ENCODE data around the gene KLF5.

KLF5 gene

DNA sequence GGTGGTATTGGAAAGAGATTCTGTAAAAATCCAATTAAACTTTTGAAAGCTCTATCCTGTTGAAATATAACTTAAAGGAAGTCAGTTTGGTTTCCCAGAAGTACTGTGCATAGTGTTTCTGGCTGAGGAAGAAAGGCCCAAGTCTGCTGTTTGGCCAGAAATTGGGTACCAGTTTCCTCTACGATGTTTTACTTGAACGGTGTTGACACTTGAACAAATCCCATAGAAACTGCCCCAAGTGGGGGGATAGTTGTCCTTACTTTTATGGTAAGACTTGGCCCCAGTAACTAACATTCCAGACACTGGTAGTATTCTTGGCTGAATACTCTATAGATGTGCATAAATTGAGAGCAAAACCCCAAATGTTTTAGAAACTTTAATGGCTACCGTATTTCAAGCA is 14.2 kb downstream of the KLF5 start:
- Histone ChIP-seq H3K4me3 (ENCODE audit: low read depth in 1 of 2, low read length in 1 of 2) (no peak overlapping the region), H3K9me3 (no peaks in the 10 kb centered on the region), H3K27me3 (no peaks in the 10 kb centered on the region), H3K36me3 (peaks cover 47% of the 10 kb centered on the region), H3K27ac (peak overlapping the region; percentile 85), H3K4me1 (ENCODE audit: control insufficient read depth in 1 of 2, insufficient read depth in 1 of 2, low read depth in 1 of 2, low read length in 1 of 2) (peaks cover 23 to 37% of the 10 kb centered on the region in 2 experiments)
- TF ChIP-seq, protein P1, sequence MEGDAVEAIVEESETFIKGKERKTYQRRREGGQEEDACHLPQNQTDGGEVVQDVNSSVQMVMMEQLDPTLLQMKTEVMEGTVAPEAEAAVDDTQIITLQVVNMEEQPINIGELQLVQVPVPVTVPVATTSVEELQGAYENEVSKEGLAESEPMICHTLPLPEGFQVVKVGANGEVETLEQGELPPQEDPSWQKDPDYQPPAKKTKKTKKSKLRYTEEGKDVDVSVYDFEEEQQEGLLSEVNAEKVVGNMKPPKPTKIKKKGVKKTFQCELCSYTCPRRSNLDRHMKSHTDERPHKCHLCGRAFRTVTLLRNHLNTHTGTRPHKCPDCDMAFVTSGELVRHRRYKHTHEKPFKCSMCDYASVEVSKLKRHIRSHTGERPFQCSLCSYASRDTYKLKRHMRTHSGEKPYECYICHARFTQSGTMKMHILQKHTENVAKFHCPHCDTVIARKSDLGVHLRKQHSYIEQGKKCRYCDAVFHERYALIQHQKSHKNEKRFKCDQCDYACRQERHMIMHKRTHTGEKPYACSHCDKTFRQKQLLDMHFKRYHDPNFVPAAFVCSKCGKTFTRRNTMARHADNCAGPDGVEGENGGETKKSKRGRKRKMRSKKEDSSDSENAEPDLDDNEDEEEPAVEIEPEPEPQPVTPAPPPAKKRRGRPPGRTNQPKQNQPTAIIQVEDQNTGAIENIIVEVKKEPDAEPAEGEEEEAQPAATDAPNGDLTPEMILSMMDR (IDR thresholded peaks at IDR 0.05): no peak

- peak overlapping the region in 1 of 2 experiments; percentile 20 for H3K4me3 ChIP-seq (ENCODE audit: low read depth in 1 of 2, low read length in 1 of 2)
Observed at GRCh38 chr13:73074014-73074413, 15.2 kb downstream of the KLF5 start.

GRCh38 chr13:73074926-73075325 is 16.1 kb downstream of the KLF5 start:
- H3K27ac ChIP-seq: peak overlapping the region; percentile 85
- peaks cover 45% of the 10 kb centered on the region for H3K36me3 ChIP-seq
- peaks cover 23 to 37% of the 10 kb centered on the region in 2 experiments for H3K4me1 ChIP-seq (ENCODE audit: control insufficient read depth in 1 of 2, insufficient read depth in 1 of 2, low read depth in 1 of 2, low read length in 1 of 2)
- no peak overlapping the region for H3K4me3 ChIP-seq (ENCODE audit: low read depth in 1 of 2, low read length in 1 of 2)
- TF ChIP-seq, protein P1 (IDR thresholded peaks at IDR 0.05): no peak
- H3K9me3 ChIP-seq: no peaks in the 10 kb centered on the region
- H3K27me3 ChIP-seq: no peaks in the 10 kb centered on the region

More at GRCh38 chr13:73074014-73074413, 15.2 kb downstream of the KLF5 start:
- H3K27me3 ChIP-seq: no peaks in the 10 kb centered on the region
- H3K9me3 ChIP-seq: no peaks in the 10 kb centered on the region
- peak overlapping the region; percentile 85 for H3K27ac ChIP-seq
- peaks cover 23 to 37% of the 10 kb centered on the region in 2 experiments for H3K4me1 ChIP-seq (ENCODE audit: control insufficient read depth in 1 of 2, insufficient read depth in 1 of 2, low read depth in 1 of 2, low read length in 1 of 2)
- TF ChIP-seq, protein P1 (IDR thresholded peaks at IDR 0.05): no peak
- peaks cover 45% of the 10 kb centered on the region for H3K36me3 ChIP-seq

- no peaks in the 10 kb centered on the region for H3K27me3 ChIP-seq
- H3K36me3 ChIP-seq: peaks cover 39% of the 10 kb centered on the region
- H3K27ac ChIP-seq: peak overlapping the region; percentile 85
- no peaks in the 10 kb centered on the region for H3K9me3 ChIP-seq
- peaks cover 23 to 37% of the 10 kb centered on the region in 2 experiments for H3K4me1 ChIP-seq (ENCODE audit: control insufficient read depth in 1 of 2, insufficient read depth in 1 of 2, low read depth in 1 of 2, low read length in 1 of 2)
- TF ChIP-seq, protein P1 (IDR thresholded peaks at IDR 0.05): no peak
- H3K4me3 ChIP-seq (ENCODE audit: low read depth in 1 of 2, low read length in 1 of 2): no peak overlapping the region
Observed at GRCh38 chr13:73075546-73075945, 16.7 kb downstream of the KLF5 start.

DNA sequence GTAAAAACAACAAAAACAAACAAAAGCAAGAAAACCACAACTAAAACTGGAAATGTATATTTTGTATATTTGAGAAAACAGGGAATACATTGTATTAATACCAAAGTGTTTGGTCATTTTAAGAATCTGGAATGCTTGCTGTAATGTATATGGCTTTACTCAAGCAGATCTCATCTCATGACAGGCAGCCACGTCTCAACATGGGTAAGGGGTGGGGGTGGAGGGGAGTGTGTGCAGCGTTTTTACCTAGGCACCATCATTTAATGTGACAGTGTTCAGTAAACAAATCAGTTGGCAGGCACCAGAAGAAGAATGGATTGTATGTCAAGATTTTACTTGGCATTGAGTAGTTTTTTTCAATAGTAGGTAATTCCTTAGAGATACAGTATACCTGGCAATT is 17.1 kb downstream of the KLF5 start:
- Histone ChIP-seq H3K27ac (peak overlapping the region; percentile 85), H3K9me3 (no peaks in the 10 kb centered on the region), H3K36me3 (peaks cover 39% of the 10 kb centered on the region), H3K4me3 (ENCODE audit: low read depth in 1 of 2, low read length in 1 of 2) (no peak overlapping the region), H3K4me1 (ENCODE audit: control insufficient read depth in 1 of 2, insufficient read depth in 1 of 2, low read depth in 1 of 2, low read length in 1 of 2) (peaks cover 23 to 37% of the 10 kb centered on the region in 2 experiments), H3K27me3 (no peaks in the 10 kb centered on the region)
- TF ChIP-seq, protein P1 (IDR thresholded peaks at IDR 0.05): no peak

GRCh38 chr13:73077865-73078264 is 19.1 kb downstream of the KLF5 start:
- peaks cover 23 to 25% of the 10 kb centered on the region in 2 experiments for H3K4me1 ChIP-seq (ENCODE audit: control insufficient read depth in 1 of 2, insufficient read depth in 1 of 2, low read depth in 1 of 2, low read length in 1 of 2)
- H3K9me3 ChIP-seq: no peaks in the 10 kb centered on the region
- peaks cover 35% of the 10 kb centered on the region for H3K36me3 ChIP-seq
- TF ChIP-seq, protein P1 (IDR thresholded peaks at IDR 0.05): no peak
- H3K27ac ChIP-seq: no peak overlapping the region
- no peak overlapping the region for H3K4me3 ChIP-seq (ENCODE audit: low read depth in 1 of 2, low read length in 1 of 2)
- no peaks in the 10 kb centered on the region for H3K27me3 ChIP-seq

Measured in neutrophil (primary cell).